ES-I3 (cell line): Measurements from ENCODE around the gene ZHX3.
A peak's percentile ranks its signal among the peaks of the same experiment; 100 is the strongest.
"Not testable (repeated sequence)": the region's sequence is repeated elsewhere in the genome, so short reads cannot be mapped to it uniquely, and the experiment has no call there.

Experiments
- H3K36me3 ChIP-seq: 2 replicates; pipeline ENCODE4 v1.6.1; 2013; ENCODE audit warnings: mild to moderate bottlenecking, low read length, control low read depth, moderate library complexity; ENCODE audit not compliant: insufficient read depth
- H3K4me1 ChIP-seq: 2 replicates; pipeline ENCODE4 v1.6.1; 2013; ENCODE audit warnings: mild to moderate bottlenecking, control low read depth, low read length; ENCODE audit not compliant: insufficient read depth
- H3K9ac ChIP-seq: 2 replicates; pipeline ENCODE4 v1.6.1; 2013; ENCODE audit warnings: low read depth, mild to moderate bottlenecking, low read length, moderate library complexity
- H3K9me3 ChIP-seq: 2 replicates; pipeline ENCODE4 v1.6.1; 2013; ENCODE audit warnings: mild to moderate bottlenecking, low read length, moderate library complexity; ENCODE audit not compliant: control insufficient read depth, insufficient read depth

Gene ZHX3

GRCh38 chr20:41136680-41137613 is 180.6 kb downstream of the ZHX3 start, which contains the start of gene PLCG1:
TSS of gene PLCG1 (plus strand) at chr20:41137543. CDS start at chr20:41137642, 99 bp downstream.
- Histone ChIP-seq H3K9me3 (no peaks in the 10 kb centered on the region), H3K4me1 (peaks cover 30% of the 10 kb centered on the region), H3K36me3 (no peaks in the 10 kb centered on the region), H3K9ac (peak within 1 kb of the TSS; percentile 98)

- H3K9ac ChIP-seq = peak overlapping the region; percentile 98
- H3K9me3 ChIP-seq = no peaks in the 10 kb centered on the region
- peaks cover 27% of the 10 kb centered on the region for H3K4me1 ChIP-seq
- H3K36me3 ChIP-seq = no peaks in the 10 kb centered on the region
Measured at GRCh38 chr20:41135888-41136679, 181.4 kb downstream of the ZHX3 start.

GRCh38 chr20:41135187-41135887 is 182.2 kb downstream of the ZHX3 start:
- H3K36me3 ChIP-seq = no peaks in the 10 kb centered on the region
- no peaks in the 10 kb centered on the region for H3K9me3 ChIP-seq
- H3K9ac ChIP-seq = no peak overlapping the region
- H3K4me1 ChIP-seq = peaks cover 19% of the 10 kb centered on the region

GRCh38 chr20:41134362-41135186 is 183.0 kb downstream of the ZHX3 start:
- Histone ChIP-seq H3K36me3 (no peaks in the 10 kb centered on the region), H3K4me1 (peaks cover 11% of the 10 kb centered on the region), H3K9me3 (no peaks in the 10 kb centered on the region), H3K9ac (no peak overlapping the region)

GRCh38 chr20:41133709-41134361 is 183.7 kb downstream of the ZHX3 start:
- H3K4me1 ChIP-seq = peaks cover 11% of the 10 kb centered on the region
- H3K36me3 ChIP-seq = no peaks in the 10 kb centered on the region
- no peaks in the 10 kb centered on the region for H3K9me3 ChIP-seq
- no peak overlapping the region for H3K9ac ChIP-seq

- H3K4me1 ChIP-seq = peaks cover 11% of the 10 kb centered on the region
- H3K9ac ChIP-seq, H3K9me3 ChIP-seq, H3K36me3 ChIP-seq: not testable (repeated sequence)
Measured at GRCh38 chr20:41132388-41132775, 185.1 kb downstream of the ZHX3 start.

- Histone ChIP-seq H3K4me1 (peaks cover 11% of the 10 kb centered on the region), H3K9ac (no peak overlapping the region), H3K9me3 (no peaks in the 10 kb centered on the region), H3K36me3 (no peaks in the 10 kb centered on the region; the same call in 1 of the 2 replicates)
Measured at GRCh38 chr20:41131594-41132387, 185.7 kb downstream of the ZHX3 start.
